ENCODE data around the gene GOLGA6L7.
"Not testable (repeated sequence)": the region's sequence is repeated elsewhere in the genome, so short reads cannot be mapped to it uniquely, and the experiment has no call there.

DNA sequence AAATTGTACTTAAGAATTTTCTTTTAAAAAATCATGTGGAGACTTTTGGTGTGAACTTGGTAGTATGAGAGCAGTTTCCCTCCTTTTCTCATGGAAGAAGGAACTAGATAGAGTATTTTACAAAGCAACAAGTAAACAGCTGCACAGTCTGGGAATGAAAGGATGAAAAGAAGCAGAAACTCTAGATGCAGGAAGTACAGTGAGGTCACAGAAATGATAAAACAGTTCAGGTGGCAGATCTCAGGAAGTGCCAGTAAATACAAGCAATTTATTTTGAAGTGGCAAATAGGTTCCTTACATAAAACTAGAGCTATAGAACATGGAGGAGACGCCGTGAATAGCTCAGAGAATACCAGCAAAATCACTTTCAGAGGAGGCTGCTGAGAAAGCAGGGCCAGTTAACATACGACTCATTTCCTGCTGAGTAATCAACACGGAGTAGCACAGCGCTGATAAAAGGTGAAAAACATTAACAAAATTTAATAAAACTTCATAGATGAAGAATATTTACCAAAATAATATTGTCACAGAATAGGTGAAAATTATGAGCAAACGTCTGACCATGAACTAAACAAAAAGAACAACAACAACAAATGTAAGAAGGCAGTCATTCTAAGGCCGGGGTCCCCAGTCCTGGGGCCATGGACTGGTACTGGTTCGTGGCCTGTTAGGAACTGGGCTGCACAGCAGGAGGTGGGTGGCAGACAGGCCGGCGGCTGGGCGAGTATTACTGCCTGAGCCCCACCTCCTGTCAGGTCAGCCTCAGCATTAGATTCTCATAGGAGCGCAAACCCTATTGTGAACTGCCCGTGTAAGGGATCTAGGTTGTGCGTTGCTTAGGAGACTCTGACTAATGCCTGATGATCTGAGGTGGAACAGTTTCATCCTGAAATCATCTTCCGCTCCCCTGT, 29.2 kb downstream of the GOLGA6L7 start:
- TF ChIP-seq, protein P1, sequence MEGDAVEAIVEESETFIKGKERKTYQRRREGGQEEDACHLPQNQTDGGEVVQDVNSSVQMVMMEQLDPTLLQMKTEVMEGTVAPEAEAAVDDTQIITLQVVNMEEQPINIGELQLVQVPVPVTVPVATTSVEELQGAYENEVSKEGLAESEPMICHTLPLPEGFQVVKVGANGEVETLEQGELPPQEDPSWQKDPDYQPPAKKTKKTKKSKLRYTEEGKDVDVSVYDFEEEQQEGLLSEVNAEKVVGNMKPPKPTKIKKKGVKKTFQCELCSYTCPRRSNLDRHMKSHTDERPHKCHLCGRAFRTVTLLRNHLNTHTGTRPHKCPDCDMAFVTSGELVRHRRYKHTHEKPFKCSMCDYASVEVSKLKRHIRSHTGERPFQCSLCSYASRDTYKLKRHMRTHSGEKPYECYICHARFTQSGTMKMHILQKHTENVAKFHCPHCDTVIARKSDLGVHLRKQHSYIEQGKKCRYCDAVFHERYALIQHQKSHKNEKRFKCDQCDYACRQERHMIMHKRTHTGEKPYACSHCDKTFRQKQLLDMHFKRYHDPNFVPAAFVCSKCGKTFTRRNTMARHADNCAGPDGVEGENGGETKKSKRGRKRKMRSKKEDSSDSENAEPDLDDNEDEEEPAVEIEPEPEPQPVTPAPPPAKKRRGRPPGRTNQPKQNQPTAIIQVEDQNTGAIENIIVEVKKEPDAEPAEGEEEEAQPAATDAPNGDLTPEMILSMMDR (IDR thresholded peaks at IDR 0.05; ENCODE audit: low read depth, low read length): not testable (repeated sequence)
- TF ChIP-seq POLR2A (IDR thresholded peaks at IDR 0.05; ENCODE audit: extremely low read depth, insufficient read length); MYC (IDR thresholded peaks at IDR 0.05; ENCODE audit: low read depth, low read length): not testable (repeated sequence)
- TF ChIP-seq, protein P2, sequence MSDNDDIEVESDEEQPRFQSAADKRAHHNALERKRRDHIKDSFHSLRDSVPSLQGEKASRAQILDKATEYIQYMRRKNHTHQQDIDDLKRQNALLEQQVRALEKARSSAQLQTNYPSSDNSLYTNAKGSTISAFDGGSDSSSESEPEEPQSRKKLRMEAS (IDR thresholded peaks at IDR 0.05; ENCODE audit: low read depth, low read length): not testable (repeated sequence)
